Stimulated activated CD4-positive, alpha-beta T cell treated with anti-CD3 and anti-CD28 coated beads, Interleukin-4, amount 100 ng/mL, for 1 hour (primary cell): ENCODE data around the gene CPM.
A peak's percentile ranks its signal among the peaks of the same experiment; 100 is the strongest.

Experiments
- DNase-seq: peaks from one replicate; pipeline ENCODE4 v3.0.0-alpha.2; 2020

Gene CPM

DNA sequence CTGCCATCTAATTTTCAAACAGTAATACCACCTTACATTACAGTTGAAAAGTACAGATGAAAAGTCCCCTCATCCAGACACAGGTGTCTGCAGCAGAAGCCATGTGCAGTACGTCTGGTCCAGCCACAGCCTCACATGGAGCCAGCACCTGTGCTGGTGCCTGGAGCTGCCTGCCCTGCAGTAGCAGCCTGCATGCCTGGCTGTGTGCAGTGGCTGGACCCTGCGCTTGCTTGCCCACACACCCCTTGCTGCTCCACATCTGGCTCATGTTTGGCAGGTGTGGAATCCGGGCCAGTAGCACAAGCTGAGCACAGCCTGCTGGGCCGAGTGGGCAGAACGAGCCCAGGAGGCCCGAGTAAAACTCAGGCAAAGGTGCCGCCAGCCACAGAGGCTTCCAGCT, 21.8 kb upstream of the CPM start:
- DNase-seq = no peak

DNA sequence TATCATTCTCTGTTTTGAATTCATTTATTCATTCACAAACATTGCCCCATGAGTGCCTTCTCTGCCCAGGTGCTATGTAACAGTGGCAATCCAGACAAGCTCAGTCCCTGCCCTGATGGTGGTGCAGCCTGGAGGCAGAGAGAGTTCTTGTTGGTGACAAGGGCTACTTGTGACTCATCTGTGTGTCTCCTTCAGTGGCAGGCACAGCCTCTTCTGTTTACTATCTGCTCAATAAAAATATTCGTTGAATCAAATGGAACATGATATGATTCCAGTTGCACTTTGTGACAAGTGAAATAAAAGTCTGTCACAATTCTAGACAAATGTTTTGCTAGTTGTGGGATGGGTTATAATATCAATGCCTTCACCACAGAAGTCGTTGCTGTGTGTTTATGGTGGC, 20.6 kb upstream of the CPM start:
- no peak for DNase-seq

DNA sequence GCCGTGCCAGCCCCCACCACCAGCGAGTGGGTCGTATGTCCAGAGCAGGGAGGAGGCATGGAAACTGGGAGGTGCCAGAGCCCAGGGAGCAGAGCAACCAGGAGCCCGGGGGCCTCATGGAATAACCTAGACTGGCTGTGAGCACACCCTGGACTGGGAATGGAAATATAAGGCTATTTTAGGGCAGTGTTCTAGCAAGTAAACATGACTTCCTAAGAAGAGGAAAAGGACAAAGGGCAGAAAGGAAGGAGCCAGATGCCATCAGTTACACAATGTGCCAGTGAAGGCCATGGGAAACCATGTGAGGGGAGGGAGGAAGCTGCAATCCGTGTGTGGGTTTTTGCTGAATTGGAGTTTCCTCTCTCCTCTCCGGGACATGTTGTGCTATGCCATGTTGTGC, 18.7 kb upstream of the CPM start:
- DNase-seq = no peak

GRCh38 chr12:68950511-68950910, 17.5 kb upstream of the CPM start:
- DNase-seq = no peak

- no peak for DNase-seq
Measured at GRCh38 chr12:68945255-68945654, 12.3 kb upstream of the CPM start.

DNA sequence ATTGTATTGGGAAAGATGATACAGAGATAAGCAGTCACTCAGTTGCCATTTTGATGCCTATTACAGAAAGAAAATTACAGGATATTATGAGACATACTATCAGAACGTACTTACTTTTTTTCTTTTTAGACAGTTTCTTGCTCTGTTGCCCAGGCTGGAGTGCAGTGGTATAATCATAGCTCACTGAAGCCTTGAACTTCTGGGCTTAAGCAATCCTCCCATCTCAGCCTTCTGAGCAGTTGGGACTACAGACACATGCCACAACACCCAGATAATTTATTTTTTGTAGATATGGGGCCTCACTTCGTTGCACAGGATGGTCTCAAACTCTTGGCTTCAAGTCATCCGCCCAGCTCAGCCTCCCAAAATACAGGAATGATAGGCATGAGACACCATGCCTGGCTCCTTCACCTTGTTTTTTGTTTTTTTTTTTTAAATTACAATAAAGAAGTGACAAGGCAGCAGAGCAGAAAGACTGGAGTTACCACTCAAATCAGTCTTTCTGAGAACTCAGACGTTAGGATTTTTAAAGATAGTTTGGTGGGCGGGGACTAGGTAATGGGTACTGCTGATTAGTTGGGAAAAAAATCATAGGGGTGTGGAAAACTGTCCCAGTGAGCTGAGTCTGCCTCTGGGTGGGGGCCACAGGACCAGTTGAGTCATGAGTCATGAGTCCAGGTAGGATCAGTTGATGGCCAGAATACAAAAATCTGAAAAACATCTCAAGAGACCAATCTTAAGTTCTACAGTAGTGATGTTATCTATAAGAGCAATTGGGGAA, 11.5 kb upstream of the CPM start:
- DNase-seq = no peak

GRCh38 chr12:68943848-68944247, 10.9 kb upstream of the CPM start:
- no peak for DNase-seq

DNA sequence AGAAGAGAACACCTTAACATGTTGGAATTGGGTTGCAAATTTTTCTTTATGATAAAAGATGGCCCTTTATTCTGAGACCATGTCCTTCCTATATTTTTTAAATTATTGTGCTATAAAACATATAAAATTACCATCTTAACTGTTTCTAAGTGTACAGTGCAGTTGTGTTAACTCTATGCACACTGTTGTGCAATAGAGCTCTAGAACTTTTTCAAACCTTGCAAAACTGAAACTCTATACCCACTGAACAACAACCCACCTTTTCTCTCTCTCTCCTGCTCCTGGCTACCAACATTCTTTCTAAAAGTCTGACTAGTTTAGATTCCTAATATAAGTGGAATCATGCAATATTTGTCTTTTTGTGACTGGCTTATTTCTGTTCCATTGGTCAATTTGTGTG, 7.8 kb upstream of the CPM start:
- no peak for DNase-seq

GRCh38 chr12:68939505-68939904, 6.5 kb upstream of the CPM start:
- DNase-seq = no peak

- no peak for DNase-seq
Measured at GRCh38 chr12:68934392-68934791, 1.4 kb upstream of the CPM start.

DNA sequence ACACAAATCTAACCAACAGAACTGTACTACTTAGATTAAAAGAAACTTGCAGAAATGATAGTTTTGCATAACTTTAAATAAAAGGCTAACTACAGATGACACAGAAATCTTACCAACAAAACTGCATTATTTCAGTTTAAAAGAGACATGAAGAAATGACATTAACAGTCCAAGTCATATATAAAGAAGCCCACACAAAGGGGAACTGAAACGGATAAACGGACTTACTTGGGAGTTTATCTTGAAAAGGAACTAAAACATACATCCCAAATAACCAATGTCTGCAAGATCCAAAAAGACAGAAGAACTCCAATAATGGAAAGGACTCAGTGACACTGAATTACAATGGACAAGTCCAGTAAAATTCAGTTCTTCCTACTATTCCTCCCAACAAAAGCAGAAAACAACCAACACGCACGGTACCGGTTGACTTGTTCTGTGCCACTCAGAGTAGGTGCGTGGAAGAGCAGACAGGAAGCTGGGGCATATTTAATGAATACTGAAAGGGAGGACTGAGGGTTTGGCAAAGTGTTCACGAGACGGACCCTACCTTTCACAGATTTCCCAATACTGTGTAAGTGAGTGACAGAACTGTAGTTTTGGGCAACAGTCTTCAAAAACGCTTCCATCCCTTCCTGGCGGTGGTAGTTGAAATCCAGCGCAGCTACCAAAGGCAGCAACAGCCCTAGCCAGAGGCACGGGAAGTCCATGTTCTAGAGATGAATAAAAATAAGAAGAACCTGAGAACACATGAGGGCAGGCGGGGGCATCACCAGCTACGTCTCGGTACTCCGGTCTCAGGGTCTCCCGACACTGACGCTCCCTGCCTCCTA, 627 bp downstream of the CPM start:
- DNase-seq = no peak

DNA sequence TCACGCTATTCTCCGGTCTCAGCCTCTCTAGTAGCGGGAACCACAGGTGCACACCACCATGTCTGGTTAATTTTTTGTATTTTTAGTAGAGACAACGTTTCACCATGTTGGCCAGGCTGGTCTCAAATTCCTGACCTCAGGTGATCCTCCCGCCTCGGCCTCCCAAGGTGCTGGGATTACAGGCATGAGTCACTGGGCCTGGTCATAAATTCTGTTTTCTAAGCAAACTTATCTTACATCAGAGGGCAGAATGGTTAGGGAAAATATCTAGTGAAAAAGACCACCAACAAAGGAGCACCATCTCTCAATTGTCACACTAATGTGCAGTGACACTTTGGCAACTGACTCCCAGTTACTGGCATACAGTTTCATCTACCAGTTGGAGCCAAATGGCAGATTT, 2.8 kb downstream of the CPM start:
- no peak for DNase-seq

- DNase-seq = no peak
Measured at GRCh38 chr12:68924546-68924945, 8.4 kb downstream of the CPM start.

DNA sequence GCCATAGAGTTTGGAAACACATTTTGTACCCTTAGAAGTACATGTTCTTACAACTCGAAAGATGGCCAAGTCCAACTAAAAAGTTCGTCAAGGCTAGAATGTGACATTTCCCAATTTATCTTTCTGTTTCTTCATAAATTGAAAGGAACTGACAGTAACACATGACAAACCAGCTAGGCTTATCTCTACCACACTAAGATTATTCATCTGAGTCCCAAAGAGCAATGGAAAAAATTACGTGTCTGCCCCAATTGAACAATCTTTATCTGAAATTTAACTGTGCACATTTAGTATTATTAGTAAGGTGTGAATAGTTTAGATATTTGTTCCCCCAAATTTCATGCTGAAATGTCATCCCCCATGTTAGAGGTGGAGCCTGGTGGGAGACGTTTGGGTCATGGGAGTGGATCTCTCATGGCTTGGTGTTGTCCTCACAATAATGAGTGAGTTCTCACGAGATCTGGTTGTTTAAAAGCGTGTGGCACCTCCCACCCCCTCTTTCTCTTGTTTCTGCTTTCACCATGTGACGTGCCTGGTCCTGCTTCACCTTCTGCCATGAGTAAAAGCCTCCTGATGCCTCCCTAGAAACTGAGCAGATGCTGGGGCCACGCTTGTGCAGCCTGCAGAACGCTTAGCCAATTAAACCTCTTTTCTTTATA, 13.3 kb downstream of the CPM start:
- peak; percentile 3 for DNase-seq

GRCh38 chr12:68918960-68919359, 14.0 kb downstream of the CPM start:
- no peak for DNase-seq

DNA sequence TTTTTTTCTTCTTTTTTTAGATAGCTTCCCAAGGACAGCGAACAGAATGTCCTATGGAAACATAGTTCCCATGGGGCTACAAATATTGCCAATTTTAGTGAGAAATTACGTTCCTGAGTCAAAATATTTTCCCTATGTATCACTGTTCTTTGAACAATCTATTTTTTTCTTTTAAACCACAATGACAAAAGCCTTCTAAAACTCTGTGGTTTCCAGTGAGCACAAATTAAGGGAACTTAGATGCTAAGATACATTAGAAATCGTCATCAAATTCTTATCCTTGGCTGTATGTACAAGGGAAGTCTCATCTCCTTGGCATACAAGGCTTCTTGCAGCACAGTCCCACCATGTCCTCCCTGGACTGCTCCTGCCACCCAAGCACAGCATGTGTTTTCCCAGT, 17.9 kb downstream of the CPM start:
- DNase-seq = no peak

- no peak for DNase-seq
Measured at GRCh38 chr12:68913682-68914081, 19.3 kb downstream of the CPM start.

DNA sequence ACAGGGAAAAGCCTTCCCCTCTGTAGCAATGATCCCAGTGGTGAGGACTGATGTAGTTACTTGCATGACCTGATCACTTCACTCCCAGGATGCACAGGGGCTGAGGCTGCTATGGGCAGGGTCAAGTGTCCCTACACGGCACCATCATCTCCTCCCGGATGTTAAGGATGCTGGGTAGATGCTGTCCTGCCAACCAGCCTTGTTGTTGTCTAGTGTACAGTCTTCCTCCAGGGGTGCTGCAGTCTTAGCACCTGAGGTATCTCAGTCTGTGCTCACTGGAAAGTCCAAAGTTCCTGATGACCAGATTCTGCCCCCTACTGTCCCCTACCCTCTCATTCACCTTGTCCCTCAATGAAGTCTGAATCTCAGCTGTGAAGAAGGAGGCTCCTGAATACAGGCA, 20.1 kb downstream of the CPM start:
- DNase-seq = no peak

GRCh38 chr12:68911197-68911718, 21.7 kb downstream of the CPM start:
- no peak for DNase-seq

- DNase-seq = no peak
Measured at GRCh38 chr12:68910128-68910527, 22.8 kb downstream of the CPM start.

DNA sequence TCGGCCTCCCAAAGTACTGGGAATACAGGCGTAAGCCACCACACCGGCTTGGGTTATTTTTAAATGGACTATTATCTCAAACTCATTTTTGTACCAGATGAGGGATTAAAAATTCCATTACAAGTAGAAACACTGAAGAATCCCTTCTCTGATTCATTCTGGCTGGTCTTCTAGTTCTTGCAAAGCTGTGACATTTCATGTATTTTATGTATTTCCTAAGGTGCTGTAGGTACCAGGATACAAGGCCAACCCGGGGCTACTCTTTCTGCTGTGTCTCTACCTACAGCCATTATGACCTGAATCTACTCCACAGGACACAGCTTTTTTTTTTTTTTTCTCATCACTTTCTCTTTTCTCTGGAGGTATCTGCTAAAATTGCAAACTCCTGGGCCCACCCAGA, 24.9 kb downstream of the CPM start:
- no peak for DNase-seq

GRCh38 chr12:68905733-68906132, 27.2 kb downstream of the CPM start:
- no peak for DNase-seq

- DNase-seq = no peak
Measured at GRCh38 chr12:68904351-68904962, 28.5 kb downstream of the CPM start.
